ENCODE results near the gene CPVL.

CPVL gene

DNA sequence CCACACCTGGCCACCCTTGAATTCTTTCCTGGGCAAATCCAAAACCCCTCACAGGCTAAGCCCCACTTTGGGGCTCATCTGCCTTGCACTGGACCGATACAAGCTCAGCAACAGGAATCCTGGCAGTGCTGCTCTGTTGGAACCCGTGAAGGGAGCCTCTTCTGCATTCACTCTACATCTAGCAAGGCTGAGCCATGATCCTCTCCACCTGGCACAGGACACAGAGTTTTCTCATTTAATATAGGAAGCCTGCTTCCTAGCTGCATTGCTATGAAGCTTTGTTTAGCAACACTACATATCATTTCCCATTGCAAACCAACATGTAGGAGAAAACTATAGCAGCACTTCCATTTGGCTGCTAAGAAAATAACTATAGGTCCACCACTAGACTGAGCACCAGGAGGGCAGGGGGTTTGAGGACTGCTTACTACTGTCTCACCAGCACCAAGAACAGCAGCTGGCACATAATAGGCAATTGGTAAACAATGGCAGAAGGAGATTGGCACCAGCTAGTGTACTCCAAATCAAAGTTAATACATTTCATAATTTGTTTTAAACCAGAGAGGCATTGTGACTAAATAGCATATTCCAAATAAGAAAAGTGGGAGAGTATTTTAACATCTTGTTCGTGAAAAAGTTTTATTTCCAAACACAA lies 56.1 kb downstream of the CPVL start:
- peak; percentile 56 for DNase-seq

DNA sequence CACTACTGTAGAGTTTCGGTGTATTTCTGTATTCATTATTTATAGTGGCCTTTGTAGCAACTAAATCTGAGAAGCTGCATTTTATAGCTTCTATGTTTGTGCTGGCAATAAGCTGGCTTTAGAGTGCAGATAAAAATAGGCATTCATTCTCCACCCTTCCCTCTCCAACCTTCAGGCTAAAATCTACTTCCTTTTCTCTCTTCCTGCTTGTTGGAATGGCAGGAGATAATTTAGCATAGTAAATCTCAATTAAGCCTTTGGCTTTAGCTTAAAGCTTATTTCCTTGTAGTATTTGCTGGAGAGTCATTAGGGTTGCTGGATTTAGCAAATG lies 58.5 kb downstream of the CPVL start:
- DNase-seq, result no peak

DNA sequence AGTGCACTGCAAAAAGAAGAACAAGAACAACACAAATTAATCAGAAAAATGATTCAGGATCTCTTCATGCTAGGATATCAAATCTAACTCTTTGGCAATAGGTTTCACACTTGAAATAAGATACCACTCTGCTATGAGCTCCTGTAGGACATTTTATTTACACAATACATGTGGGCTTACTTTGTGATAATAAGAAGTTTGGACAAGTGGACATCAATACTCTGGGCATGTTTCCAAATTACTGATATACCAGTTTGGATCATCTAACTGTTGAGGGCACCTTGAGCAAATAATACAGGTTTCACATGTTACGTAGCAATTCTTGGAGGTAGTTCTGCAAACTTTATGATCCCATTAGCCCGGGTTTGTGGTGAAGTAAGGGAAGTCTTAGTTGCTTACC lies 59.8 kb downstream of the CPVL start:
- no peak for DNase-seq

DNA sequence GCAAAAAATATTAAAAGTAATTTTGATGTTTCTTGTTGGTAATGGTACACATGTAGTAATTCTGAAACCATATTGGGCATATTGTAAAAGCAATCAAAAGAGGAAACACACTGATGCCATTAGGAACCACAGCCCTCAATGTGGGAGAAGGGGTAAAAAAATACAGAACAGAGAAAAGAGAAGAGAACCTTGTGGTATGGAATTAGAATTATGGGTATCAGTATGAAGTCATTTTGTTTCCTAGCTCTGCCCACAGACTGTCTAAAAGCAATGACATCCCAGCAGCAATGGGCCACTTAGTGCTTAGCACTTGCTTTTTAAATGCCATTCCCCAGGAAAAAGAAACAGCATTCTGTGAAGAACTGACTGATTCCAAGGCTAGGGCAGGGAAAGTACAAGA lies 61.5 kb downstream of the CPVL start:
- no peak for DNase-seq

DNA sequence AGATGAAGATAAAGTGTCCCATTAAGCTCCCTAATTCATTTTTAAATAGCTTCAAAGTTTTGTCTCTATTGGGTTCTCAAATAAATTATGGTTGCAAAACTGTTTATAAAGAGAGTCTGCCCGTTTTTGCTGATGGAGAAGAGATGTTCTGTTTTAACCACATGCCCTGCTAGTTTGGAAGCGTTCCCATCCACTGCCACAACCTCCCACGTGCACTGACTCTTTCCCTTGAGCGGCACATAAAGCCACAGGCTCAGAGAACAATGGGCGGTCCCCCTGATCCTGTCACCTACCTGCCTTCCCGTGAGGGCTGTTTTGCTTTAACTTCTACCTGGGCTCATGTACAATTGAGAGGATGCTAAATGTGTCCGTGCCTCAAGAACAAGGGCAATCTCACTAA lies 65.5 kb downstream of the CPVL start:
- no peak for DNase-seq

DNA sequence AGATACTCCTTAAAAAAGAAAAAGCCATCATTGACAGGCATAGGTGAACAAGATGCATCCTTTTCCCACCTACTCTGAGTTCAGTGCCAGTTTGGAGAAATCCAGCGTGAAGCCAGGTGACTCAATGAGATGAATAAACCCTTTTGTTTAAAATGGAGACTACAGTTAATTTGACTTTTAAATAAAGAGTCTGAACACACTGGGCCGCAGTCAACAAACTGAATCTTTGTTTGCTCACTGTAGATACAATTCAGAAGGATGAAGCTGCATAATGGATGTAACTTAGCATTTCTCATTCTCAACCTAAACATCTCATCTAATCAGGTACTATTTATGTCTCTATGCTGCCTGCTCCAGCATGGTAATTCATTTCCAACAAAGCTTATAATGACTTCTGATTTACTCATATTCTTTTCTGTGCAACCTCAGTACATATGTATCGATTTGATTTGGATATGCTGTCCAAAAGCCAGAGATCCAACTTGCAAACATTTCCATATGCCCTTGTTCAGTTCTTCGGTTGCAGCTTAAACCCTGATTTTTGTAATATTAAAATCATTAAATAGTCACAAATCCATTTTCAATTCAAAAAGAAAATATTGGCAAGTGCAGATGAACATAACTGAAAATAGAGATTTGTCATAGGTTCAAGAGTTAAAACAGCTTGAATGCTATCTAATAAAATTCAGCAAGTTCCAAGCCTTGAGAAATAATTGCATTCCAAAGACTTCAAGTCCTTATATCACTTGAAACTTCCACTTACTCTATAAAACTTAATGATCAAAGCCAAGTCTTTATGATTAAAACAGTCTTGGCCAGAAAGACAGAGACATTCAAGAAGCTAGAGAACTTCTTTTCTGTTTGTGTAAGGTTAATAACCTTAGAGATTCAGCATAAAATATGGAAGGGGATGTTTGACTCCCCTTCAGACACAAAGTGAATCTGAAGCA lies 67.8 kb downstream of the CPVL start:
- no peak for DNase-seq

DNA sequence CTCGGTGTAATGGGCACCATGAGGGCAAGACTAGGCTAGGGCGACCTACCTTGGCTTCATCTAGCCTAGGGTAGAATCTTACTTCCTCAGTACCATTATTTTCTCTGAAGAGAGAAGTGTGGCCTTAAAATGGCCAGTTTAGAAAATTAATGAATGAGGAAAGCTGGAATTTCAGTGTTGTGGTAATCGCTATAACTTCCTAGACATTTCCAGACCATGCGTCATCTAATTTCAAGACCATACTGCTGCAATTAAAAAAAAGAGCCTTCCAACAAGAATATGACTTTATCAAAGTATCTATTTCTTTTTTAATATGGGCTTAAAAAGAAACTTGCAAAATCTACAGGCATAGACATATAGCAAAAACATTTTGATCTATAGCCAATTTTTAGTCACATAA lies 68.5 kb downstream of the CPVL start:
- DNase-seq, result no peak

DNA sequence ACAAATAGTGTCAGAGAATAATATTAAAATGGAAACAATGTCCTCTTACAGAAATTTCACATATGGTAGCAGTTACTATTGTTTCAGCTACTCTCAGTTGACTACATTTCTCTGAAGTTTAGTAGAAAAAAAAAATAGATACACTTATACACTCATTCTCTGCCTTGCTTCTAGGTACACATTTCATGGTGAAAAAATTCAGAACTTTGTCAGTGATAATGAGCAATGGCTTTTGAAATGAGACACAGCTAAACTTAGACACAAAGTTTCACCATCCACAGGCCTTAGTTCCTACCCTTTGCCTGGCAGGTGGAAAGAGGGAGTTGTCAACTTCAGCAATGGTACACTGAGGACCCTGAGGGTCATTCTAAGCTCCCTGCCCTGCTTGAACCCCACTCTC lies 69.2 kb downstream of the CPVL start:
- DNase-seq, result no peak

DNA sequence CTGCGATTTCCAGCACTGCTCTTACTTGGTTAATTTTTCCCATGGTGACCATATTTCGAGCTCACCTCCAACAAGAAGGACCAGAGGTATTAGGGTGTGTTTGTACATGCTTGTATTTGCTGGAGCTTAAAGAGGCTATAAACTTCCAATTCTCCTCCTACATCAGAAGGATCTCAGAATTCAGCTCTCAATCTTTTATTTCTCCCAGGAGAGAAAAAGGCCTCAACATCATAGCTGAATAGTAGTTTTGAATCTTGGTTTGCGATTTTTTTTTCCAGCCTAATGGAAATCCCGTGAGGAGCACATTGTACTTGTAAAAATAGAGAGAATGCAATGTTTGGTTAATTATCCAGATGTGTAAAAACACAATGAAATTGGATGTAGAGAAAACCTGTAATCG lies 69.7 kb downstream of the CPVL start:
- no peak for DNase-seq

DNA sequence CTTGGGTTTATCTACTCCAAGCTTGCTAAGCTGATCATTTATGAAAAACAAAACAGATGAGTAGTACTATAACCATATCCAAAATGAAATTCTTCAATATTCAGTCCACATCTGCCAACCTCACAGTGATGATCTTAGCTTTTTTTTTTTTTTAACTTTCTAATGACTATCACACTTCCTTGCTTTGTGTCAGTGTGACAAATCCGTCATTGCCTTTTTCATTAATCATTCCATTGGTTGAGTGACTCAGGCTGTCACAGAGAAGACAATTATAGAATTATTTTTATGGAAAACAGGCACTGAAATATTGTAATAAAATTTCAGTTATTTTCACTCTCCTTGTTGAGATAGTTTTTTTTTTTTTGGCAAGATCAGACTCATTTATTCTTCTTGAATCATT lies 70.7 kb downstream of the CPVL start:
- DNase-seq, result no peak

DNA sequence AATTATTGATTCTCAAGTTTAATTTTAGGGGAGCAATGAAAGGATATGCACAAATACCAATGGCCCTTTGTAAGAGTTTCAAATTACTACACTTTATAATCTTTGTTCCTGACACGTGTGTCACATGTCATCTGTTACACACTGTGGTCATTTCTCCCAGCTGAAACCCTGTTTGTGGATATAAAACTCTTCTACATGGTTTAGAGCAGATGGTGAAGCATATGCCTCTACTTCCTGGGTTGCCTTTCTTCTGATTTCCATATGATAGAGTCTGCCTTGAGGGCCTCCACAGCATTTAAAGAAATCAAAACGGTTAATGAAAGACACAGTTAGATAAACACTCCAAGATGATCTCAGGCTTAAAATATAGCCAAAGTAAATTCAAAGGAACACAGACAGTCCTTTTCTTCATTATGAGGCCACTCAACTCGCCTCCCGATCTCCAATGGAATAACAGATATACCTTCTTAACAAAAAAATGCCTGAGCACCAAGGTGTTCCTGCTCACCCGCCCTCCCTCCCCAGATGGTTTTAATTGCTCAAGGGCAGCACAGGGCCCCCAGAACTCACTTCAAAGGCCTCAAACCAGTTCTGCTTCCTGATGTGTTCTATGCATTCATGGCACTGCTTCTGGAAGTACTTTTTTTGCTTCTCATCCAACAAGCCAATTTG lies 75.0 kb downstream of the CPVL start:
- peak; percentile 20 for DNase-seq

DNA sequence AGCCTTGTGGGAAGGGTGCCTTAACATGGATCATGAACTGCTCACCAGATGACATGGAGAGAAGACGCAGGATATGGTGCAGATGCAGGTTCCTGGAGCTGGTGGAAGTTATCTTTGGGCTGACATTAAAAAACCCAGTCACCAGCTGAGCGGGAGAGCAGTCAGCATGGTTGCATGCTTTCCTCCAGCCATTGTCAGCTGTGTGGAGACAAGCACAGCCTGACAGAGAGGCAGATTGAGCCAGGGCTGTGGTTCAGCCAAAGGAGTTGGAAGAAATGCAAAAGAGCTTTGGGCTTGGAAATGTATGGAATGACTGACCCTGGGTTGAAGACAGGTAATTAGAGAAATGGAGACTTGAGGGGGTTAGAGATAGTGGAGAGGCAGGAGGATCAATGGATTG lies 79.7 kb downstream of the CPVL start:
- DNase-seq, result no peak

DNA sequence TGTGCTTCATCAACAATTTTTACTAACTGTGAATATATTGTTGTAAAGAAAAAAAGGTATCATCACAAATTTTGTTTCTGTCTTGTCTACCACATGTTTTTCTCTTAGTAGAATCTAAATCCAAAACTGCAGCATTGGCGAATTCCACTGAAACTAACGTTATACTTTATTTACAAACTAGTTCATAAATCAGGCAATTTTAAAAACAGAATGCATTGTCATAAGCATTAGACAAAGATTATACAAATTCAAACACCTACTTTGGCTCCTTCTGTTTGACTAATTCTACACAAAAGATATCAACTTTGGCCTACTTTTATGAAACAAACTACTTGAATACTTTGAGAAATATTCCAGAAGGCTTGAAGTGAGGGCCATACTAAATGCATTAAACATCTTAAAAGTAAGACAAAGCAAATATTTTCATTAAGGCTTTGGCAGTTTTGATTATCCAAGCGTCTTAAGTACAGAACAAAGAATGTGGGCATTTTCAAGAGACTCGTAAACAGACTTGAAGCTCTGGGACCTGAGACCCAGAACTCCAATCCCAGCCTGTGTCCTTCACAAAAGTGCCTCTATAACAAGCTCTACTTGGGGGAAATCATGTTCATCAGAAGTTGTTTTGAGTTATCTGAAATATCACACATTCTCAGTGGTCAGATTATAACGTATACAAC lies 81.0 kb downstream of the CPVL start:
- DNase-seq, result no peak

DNA sequence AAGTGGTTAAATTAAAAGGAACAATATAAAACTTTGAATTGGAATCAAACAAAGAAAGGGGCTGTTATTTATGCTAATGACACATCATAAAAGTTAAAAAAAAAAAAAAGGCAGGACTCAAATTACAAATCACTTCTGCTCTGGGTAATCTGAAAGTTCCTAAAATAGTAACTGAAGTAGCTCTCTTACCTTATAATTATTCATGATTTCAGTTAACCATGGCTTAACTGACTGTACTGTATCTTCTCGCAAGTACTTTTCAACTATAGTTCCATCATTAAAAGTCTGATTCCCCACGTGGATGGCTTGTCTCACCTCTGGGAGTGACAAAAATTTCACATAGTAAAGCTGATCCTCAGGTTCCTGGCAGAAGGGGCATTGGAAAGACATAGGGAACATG lies 82.5 kb downstream of the CPVL start:
- DNase-seq, result no peak

DNA sequence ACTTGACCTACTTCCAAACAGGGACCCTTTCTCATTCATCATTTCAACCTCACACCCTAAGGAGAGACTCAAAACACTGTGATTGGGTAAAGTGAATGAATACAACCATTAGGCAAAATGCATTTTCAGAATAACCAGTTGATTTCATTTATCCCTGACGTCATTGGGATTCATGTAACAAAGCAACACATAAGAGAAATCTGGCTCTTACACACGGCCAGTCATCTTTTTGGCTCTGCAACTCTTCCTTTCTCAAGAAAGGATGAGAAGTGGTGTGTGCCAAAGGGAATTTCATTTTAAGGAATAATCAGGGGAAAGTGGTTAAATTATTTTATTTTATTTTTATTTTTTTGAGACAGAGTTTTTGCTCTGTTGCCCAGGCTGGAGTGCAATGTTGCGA lies 83.1 kb downstream of the CPVL start:
- DNase-seq, result no peak

DNA sequence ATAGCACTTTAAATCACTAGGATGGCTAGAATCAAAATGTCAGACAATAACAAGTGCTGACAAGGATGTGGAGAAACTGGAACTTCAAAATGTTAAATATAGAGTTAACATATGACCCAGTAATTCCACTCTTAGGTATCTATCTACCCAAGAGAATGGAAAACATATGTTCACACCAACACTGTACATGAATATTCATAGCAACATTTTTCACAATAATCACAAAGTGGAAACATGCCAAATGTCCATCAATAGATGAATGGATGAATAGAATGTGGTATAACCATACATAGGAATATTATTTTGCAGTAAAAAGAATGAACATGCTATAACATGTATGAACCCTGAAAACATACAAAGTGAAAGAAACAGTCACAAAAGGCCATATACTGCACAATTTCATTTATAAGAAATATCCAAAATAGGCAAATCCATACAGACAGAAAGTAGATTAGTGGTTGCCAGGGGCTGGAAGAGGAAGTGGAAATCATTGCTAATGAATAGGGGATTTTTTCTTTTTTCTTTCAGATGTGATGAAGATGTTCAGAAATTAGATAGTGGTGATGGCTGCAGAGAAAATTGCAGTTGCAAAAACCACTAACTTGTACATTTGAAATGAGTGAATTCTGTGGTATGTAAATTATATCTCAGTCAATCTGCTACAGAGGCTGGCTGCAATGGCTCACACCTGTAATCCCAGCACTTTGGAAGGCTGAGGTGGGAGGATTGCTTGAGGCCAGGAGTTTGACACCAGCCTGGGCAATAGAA lies 93.0 kb downstream of the CPVL start:
- no peak for DNase-seq

DNA sequence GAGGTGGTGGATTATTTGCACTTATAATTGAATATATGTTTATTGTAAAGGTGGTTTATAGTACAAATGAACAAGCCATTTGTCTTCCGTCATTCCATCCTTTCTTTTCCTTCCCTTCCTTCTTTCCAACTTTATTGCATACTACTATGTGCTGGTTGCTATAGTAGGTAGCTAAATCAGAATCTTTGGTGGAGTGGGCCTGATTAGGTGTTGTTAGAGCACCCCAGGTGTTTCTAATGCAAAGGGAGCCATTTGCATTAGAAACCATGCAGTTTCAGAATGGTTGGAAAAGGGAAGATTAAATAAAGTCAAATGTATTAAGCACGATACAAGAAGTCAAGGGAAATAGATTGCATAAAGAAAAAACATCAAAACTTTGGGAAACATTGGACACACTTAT lies 99.4 kb downstream of the CPVL start:
- no peak for DNase-seq

DNA sequence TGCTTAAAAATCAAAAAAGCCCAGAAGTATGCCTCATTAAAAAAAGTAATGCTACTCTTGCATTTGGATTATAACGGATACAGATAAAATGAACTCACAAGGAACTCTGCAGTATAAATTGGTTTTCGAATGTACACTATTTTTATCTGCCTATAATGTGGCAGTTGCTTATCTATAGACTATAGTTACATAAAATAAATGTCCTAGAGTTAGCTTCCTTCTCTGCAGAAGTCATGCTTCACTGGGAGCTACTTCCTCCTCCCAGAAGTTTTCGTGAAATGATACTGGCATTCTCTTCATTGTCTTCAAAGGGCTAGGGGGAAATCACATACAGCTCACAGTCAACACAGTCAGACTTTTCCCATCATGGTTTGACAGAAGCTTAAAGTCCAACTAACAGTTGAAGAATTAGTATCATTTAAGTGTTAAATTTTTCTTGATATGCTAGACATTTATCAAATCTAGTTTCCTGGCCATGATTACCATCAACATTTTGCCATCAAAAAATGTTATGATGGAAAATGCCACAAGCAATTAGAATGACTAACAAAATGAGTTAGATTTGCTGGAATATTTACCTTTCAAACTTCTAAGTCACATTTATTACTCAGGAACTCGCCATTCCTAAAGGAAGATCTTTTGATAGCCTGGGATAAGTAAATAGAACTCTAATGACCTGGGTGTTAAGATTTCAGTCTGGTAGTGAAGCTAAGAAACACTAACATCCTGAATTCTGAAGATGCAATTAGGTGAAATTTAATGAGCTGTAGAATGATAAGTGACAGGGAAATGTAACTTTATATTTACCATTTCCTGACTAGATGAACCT lies 100.9 kb downstream of the CPVL start:
- no peak for DNase-seq

DNA sequence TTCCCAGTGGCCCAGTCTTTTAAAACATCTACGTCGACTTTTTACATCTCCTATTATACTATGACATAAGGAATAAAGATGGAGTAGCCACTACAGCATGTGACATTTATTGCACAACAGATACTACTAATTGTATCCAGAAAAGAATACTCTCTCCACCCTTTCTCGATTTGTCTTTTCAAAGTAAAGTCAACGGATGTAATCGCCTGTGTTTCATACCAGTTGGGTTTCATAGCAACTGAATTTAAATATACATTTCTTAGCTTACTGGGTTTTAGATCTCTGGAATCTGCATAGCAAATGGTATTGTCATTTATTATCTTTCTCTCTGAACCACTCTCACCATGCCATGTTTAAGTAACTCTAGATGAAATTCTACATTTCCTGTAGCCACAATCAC lies 101.8 kb downstream of the CPVL start:
- no peak for DNase-seq

DNA sequence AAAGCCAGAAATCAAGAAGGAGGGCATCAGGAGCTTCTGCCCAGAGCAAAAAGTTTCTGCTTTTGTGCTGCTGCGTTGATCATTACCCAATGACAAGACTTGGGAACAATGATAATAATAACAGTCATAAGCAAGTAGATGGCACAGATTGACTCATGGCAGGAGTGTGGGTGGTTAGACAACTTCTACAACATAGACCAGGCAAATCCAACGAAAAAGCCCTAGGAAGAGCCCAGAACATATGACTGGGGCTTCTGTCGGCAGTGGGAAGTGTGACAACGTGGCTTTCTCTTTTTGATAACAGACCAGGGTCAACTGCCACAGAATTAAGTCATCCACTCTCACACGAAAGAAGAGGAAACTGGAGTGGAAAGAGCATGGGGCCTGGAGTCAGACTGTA lies 102.8 kb downstream of the CPVL start:
- no peak for DNase-seq

DNA sequence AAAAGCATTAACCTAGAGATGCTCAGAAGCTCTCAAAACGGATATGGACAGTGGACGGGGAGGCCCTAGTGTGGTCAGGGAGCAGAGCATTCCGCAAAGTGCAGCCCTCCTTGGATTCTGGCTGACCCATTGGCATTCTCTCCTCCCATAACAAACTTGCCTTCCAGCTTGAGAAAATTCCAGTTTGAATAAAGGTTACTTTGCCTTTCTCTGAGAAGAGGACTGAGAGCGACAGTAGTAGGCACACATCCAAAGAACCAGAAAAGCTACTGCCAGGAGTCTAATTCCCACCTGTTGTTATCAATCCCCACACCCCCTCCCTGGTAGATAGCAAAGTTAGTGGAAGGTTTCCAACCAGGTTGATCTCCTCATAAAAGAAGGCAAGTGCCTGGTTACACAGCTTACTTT lies 103.5 kb downstream of the CPVL start:
- no peak for DNase-seq

DNA sequence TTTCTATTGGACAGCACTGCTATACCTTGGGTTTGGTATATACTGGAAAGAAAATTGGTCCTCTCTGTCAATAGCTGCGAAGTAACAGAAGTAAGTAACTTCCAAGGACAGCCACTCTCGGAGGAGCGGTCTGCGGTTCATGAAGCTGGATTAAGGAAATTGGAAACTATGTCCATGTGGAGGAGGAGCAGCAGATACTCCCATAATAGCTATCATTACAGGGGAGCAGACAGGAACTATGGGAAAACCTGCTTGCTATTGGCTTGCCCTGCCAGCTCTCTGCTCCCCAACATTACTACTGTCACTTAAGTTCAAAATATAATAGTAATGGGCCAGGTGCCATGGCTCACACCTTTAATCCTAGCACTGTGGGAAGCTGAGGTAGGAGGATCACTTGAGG lies 104.3 kb downstream of the CPVL start:
- no peak for DNase-seq

Measured in NCI-H1694 treated with DMSO at 0.1 percent for 48 hours (cell line).